HCT116 (cell line): ENCODE data around the gene EHD4. TPM values are rescaled to one million over a fixed set of nuclear protein-coding genes. Genes with fewer than 3 reads are reported as not detected.

ENCODE experiments used
- ATAC-seq: fragments of 200-7000 bp; cut with Tn5 transposase; 2 replicates; pipeline ENCODE4 v1.9.1; 2020; ENCODE audit warnings: mild to moderate bottlenecking, moderate library complexity
- BruUV-seq: library from RNA; stranded (reverse); fragments of 400-500 nt; replicated peaks from 2 replicates; lab custom pipeline; 2021; lab: Mats Ljungman, UMichigan
- CTCF ChIA-PET: fragments of 300-600 bp; sonication (Branson Sonifier 250); formaldehyde crosslinking; loops from one replicate; lab custom pipeline; 2021; ENCODE audit warnings: antibody characterized with exemption; lab: Charles Lee
- POLR2A ChIA-PET: fragments of 300-600, 350-600 bp; sonication (Branson Sonifier 250); formaldehyde crosslinking; loops from one replicate; lab custom pipeline; 2021; ENCODE audit warnings: antibody characterized with exemption; lab: Charles Lee
- RAD21 ChIA-PET, 2 experiments: fragments of 300-600 bp; sonication (Branson Sonifier 250); formaldehyde crosslinking; loops; one replicate each; lab custom pipeline; 2023; ENCODE audit warnings: low total read pairs in 2 of 2; ENCODE audit not compliant: uncharacterized antibody in 2 of 2, unreplicated experiment in 2 of 2, low non-redundant PET in 1 of 2; lab: Charles Lee
- DNase-seq: peaks from one replicate; pipeline ENCODE4 v3.0.0-alpha.2; 2010; ENCODE audit warnings: low read depth, low spot score
- H2AFZ ChIP-seq: fragments of 200-600 bp; shearing (Covaris generic), sonication (generic); 2 replicates; pipeline ENCODE4 v1.6.1; 2017; ENCODE audit warnings: low read depth, mixed run types, mixed read lengths, antibody characterized with exemption, low read length; ENCODE audit not compliant: poor library complexity, severe bottlenecking
- H3K27ac ChIP-seq: 2 replicates; pipeline ENCODE4 v1.5.1; 2012; ENCODE audit warnings: low read depth, low read length
- H3K27me3 ChIP-seq: fragments of 200-600 bp; sonication (generic); 2 replicates; pipeline ENCODE4 v1.6.1; 2016; ENCODE audit warnings: mixed run types, low read length, mixed read lengths; ENCODE audit not compliant: insufficient read depth
- H3K36me3 ChIP-seq, 2 experiments: fragments of 200-500 bp in 1 of 2; fragments of 200-600 bp in 1 of 2; sonication (Bioruptor generic) in 1 of 2; sonication (generic) in 1 of 2; 2 replicates each; pipeline versions ENCODE4 v1.5.1 to v1.6.1; 2014 to 2016; ENCODE audit warnings: low read length in 2 of 2, inconsistent platforms in 1 of 2, mixed read lengths in 1 of 2, mixed run types in 1 of 2; ENCODE audit not compliant: insufficient read depth in 2 of 2, control insufficient read depth in 1 of 2
- H3K4me1 ChIP-seq, 2 experiments: fragments of 200-600 bp in 1 of 2; sonication (generic) in 1 of 2; 2 replicates each; pipeline versions ENCODE4 v1.5.1 to v1.6.1; 2012 to 2017; ENCODE audit warnings: low read length in 2 of 2, inconsistent platforms in 1 of 2, mild to moderate bottlenecking in 1 of 2, mixed read lengths in 1 of 2, mixed run types in 1 of 2, moderate library complexity in 1 of 2; ENCODE audit not compliant: insufficient read depth in 2 of 2, control insufficient read depth in 1 of 2
- H3K4me2 ChIP-seq: fragments of 200-600 bp; sonication (generic); 2 replicates; pipeline ENCODE4 v1.6.1; 2017; ENCODE audit warnings: mixed run types, low read length, mixed read lengths
- H3K4me3 ChIP-seq, 2 experiments: fragments of 200-600 bp in 1 of 2; sonication (generic) in 1 of 2; replicated peaks in 1 of 2; 2 replicates each; pipeline ENCODE4 v1.5.1; 2011 to 2016; ENCODE audit warnings: low read length in 2 of 2, control low read depth in 1 of 2, low read depth in 1 of 2, mild to moderate bottlenecking in 1 of 2, mixed read lengths in 1 of 2, mixed run types in 1 of 2
- H3K79me2 ChIP-seq: fragments of 200-600 bp; sonication (generic); 2 replicates; pipeline ENCODE4 v1.6.1; 2017; ENCODE audit warnings: mild to moderate bottlenecking, mixed run types, low read length, moderate library complexity, mixed read lengths; ENCODE audit not compliant: insufficient read depth
- H3K9ac ChIP-seq: fragments of 200-600 bp; sonication (generic); 2 replicates; pipeline ENCODE4 v1.6.1; 2016; ENCODE audit warnings: low read length, mixed read lengths
- H3K9me2 ChIP-seq: fragments of 200-600 bp; sonication (generic), shearing (Covaris generic); 2 replicates; pipeline ENCODE4 v1.6.1; 2017; ENCODE audit warnings: mixed run types, mild to moderate bottlenecking, moderate library complexity; ENCODE audit not compliant: insufficient read depth
- H3K9me3 ChIP-seq, 2 experiments: fragments of 200-500 bp in 1 of 2; fragments of 200-600 bp in 1 of 2; sonication (Bioruptor generic) in 1 of 2; sonication (generic) in 1 of 2; 2 replicates each; pipeline ENCODE4 v1.6.1; 2014 to 2017; ENCODE audit warnings: low read length in 2 of 2, mixed read lengths in 2 of 2, inconsistent platforms in 1 of 2, low read depth in 1 of 2, mild to moderate bottlenecking in 1 of 2, mixed run types in 1 of 2, moderate library complexity in 1 of 2; ENCODE audit not compliant: control insufficient read depth in 1 of 2, insufficient read depth in 1 of 2
- H4K20me1 ChIP-seq: fragments of 200-600 bp; sonication (generic), shearing (Covaris generic); 2 replicates; pipeline ENCODE4 v1.6.1; 2017; ENCODE audit warnings: mixed run types, mild to moderate bottlenecking, moderate library complexity; ENCODE audit not compliant: insufficient read depth
- EGR1 ChIP-seq: IDR thresholded peaks from 2 replicates; pipeline ENCODE4 v1.6.1; 2012; ENCODE audit warnings: low read depth
- POLR2A ChIP-seq: IDR thresholded peaks from 2 replicates; pipeline ENCODE4 v1.7.0; 2011; ENCODE audit warnings: borderline replicate concordance; ENCODE audit not compliant: insufficient read depth, insufficient read length; ENCODE audit errors: extremely low read depth
- REST ChIP-seq: IDR thresholded peaks from 2 replicates; pipeline ENCODE4 v1.6.1; 2012; ENCODE audit warnings: low read depth
- SIN3A ChIP-seq: IDR thresholded peaks from 2 replicates; pipeline ENCODE4 v1.6.1; 2012; ENCODE audit warnings: low read depth
- SRF ChIP-seq: IDR thresholded peaks from 2 replicates; pipeline ENCODE4 v1.6.1; 2012; ENCODE audit warnings: low read depth
- ZBTB33 ChIP-seq: IDR thresholded peaks from 2 replicates; pipeline ENCODE4 v1.6.1; 2011; ENCODE audit warnings: mild to moderate bottlenecking, low read length, moderate library complexity; ENCODE audit not compliant: insufficient replicate concordance; ENCODE audit errors: extremely low read depth
- intact Hi-C: fragments of 100-400 bp; cut with micrococcal nuclease; formaldehyde crosslinking; loops from 2 replicates; pipeline ENCODE4 v1.10.0; 2022
- total RNA-seq: library from RNA; stranded (reverse); gene quantifications from one replicate; pipeline ENCODE4 v1.2.1, GENCODE V29; 2021; ENCODE audit not compliant: unreplicated experiment

EHD4 gene
- total RNA-seq, 1 experiment from 2014 or later, result 28.0 TPM

- Histone ChIP-seq H3K27me3 (no peaks in the 10 kb centered on the region), H4K20me1 (no peaks in the 10 kb centered on the region), H3K4me1 (peaks cover 6 to 15% of the 10 kb centered on the region in 2 experiments), H3K79me2 (no peaks in the 10 kb centered on the region), H3K4me2 (no peak overlapping the region), H3K9me3 (no peaks in the 10 kb centered on the region), H3K36me3 (no peaks in the 10 kb centered on the region), H3K9me2 (no peaks in the 10 kb centered on the region), H3K4me3 (no peak overlapping the region), H3K27ac (no peak overlapping the region), H3K9ac (no peak overlapping the region), H2AFZ (no peak overlapping the region)
- RAD21 ChIA-PET, result no interaction called here
- BruUV-seq, result no TSS peak
- ATAC-seq (no peak), DNase-seq (no peak)
- CTCF ChIA-PET, result no interaction called here
- POLR2A ChIA-PET, result no interaction called here
- intact Hi-C loops, result no loop called here
- TF ChIP-seq REST (no peak), EGR1 (no peak), POLR2A (no peak), SIN3A (no peak)
Observed at GRCh38 chr15:42007386-42007785, 35.0 kb upstream of the EHD4 start.

GRCh38 chr15:42002333-42002732 lies 30.0 kb upstream of the EHD4 start:
- Histone ChIP-seq H3K4me3 (no peak overlapping the region), H3K36me3 (no peaks in the 10 kb centered on the region), H3K79me2 (no peaks in the 10 kb centered on the region), H3K9ac (no peak overlapping the region), H3K27ac (no peak overlapping the region), H3K9me2 (no peaks in the 10 kb centered on the region), H3K27me3 (peaks cover 4% of the 10 kb centered on the region; the same call in 1 of the 2 replicates), H3K4me1 (no peaks in the 10 kb centered on the region), H3K4me2 (no peak overlapping the region), H3K9me3 (no peaks in the 10 kb centered on the region), H4K20me1 (no peaks in the 10 kb centered on the region), H2AFZ (no peak overlapping the region)
- RAD21 ChIA-PET, result no interaction called here
- intact Hi-C loops, result no loop called here
- CTCF ChIA-PET, result no interaction called here
- DNase-seq (no peak), ATAC-seq (no peak)
- no peak for TF ChIP-seq EGR1
- TF ChIP-seq ZBTB33, result no peak
- no peak for TF ChIP-seq SRF
- BruUV-seq, result no TSS peak
- POLR2A ChIA-PET, result no interaction called here
